SK-N-SH treated with all-trans-retinoic acid at 6 μM for 48 hours (cell line): ENCODE results near the gene MAPK14.

Experiments used
- ARNTL ChIP-seq: fragments of 450-650 bp; formaldehyde crosslinking; IDR thresholded peaks from 2 replicates; pipeline ENCODE4 v1.5.0; 2020; ENCODE audit warnings: low read depth, mild to moderate bottlenecking, moderate library complexity, borderline replicate concordance
- BACH2 ChIP-seq: fragments of 250-450 bp; sonication (Bioruptor Pico); IDR thresholded peaks from 2 replicates; pipeline ENCODE4 v1.9.0; 2021; ENCODE audit warnings: mild to moderate bottlenecking, borderline replicate concordance
- CSDC2 ChIP-seq: fragments of 250-450 bp; sonication (Bioruptor Pico); IDR thresholded peaks from 2 replicates; pipeline ENCODE4 v1.5.0; 2020; ENCODE audit warnings: mild to moderate bottlenecking, moderate library complexity
- GLIS3 ChIP-seq: fragments of 250-450 bp; sonication (Bioruptor Pico); IDR thresholded peaks from 2 replicates; pipeline ENCODE4 v1.5.0; 2020; ENCODE audit warnings: mild to moderate bottlenecking, moderate library complexity
- PATZ1 ChIP-seq: fragments of 250-450 bp; sonication (Bioruptor Pico); IDR thresholded peaks from 2 replicates; pipeline ENCODE4 v1.8.0; 2020; ENCODE audit warnings: mild to moderate bottlenecking, moderate library complexity, borderline replicate concordance
- PPARA ChIP-seq: fragments of 250-450 bp; sonication (Bioruptor Pico); IDR thresholded peaks from 2 replicates; pipeline ENCODE4 v1.5.0; 2020; ENCODE audit warnings: mild to moderate bottlenecking, borderline replicate concordance
- RARB ChIP-seq: fragments of 250-450 bp; sonication (Bioruptor Pico); IDR thresholded peaks from 2 replicates; pipeline ENCODE4 v1.8.0; 2021; ENCODE audit warnings: mild to moderate bottlenecking, moderate library complexity
- ZFP3 ChIP-seq: fragments of 250-450 bp; sonication (Bioruptor Pico); IDR thresholded peaks from 2 replicates; pipeline ENCODE4 v1.5.0; 2020; ENCODE audit warnings: mild to moderate bottlenecking, moderate library complexity
- ZNF70 ChIP-seq: fragments of 450-650 bp; formaldehyde crosslinking; IDR thresholded peaks from 2 replicates; pipeline ENCODE4 v1.5.0; 2020; ENCODE audit warnings: mild to moderate bottlenecking, moderate library complexity
- TF ChIP-seq, protein P1 (sequence below): fragments of 250-450 bp; sonication (Bioruptor Pico); IDR thresholded peaks from 2 replicates; pipeline ENCODE4 v1.5.1; 2021; ENCODE audit warnings: mild to moderate bottlenecking, moderate library complexity

- no peak for TF ChIP-seq RARB
- no peak for TF ChIP-seq PATZ1
- no peak for TF ChIP-seq GLIS3 (CRISPR knock-in tag)
- no peak for TF ChIP-seq PPARA (CRISPR knock-in tag)
- TF ChIP-seq ZFP3 (CRISPR knock-in tag) = no peak
- no peak for TF ChIP-seq CSDC2 (CRISPR knock-in tag)
- TF ChIP-seq ZNF70 (CRISPR knock-in tag) = no peak
- no peak for TF ChIP-seq BACH2 (CRISPR knock-in tag)
- TF ChIP-seq, protein P1, sequence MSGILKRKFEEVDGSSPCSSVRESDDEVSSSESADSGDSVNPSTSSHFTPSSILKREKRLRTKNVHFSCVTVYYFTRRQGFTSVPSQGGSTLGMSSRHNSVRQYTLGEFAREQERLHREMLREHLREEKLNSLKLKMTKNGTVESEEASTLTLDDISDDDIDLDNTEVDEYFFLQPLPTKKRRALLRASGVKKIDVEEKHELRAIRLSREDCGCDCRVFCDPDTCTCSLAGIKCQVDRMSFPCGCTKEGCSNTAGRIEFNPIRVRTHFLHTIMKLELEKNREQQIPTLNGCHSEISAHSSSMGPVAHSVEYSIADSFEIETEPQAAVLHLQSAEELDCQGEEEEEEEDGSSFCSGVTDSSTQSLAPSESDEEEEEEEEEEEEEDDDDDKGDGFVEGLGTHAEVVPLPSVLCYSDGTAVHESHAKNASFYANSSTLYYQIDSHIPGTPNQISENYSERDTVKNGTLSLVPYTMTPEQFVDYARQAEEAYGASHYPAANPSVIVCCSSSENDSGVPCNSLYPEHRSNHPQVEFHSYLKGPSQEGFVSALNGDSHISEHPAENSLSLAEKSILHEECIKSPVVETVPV = no peak
- no peak for TF ChIP-seq ARNTL (CRISPR knock-in tag)
These were observed 108.9 kb downstream of the MAPK14 start for GRCh38 chr6:36136551-36136950.
